GM12892 (cell line): ENCODE results near the gene CLASP1.

Experiments
- POLR2A ChIP-seq: IDR thresholded peaks from 2 replicates; pipeline ENCODE4 v1.6.1; 2011; ENCODE audit warnings: low read depth, low read length, control low read depth
- TAF1 ChIP-seq: IDR thresholded peaks from 2 replicates; pipeline ENCODE4 v1.6.1; 2011; ENCODE audit warnings: low read depth, mild to moderate bottlenecking, control low read depth, low read length, borderline replicate concordance

GRCh38 chr2:121613774-121614173 lies 35.5 kb downstream of the CLASP1 start:
- no peak for TF ChIP-seq POLR2A
- no peak for TF ChIP-seq TAF1
